MM.1S (cell line): ENCODE data around the gene HEATR5A.
A peak's percentile ranks its signal among the peaks of the same experiment; 100 is the strongest.

Experiments
- DNase-seq: peaks from one replicate; pipeline ENCODE4 v3.0.0-alpha.2; 2015
- H2AFZ ChIP-seq: fragments of 300-600 bp; sonication (generic); 2 replicates; pipeline ENCODE4 v1.6.0; 2016; ENCODE audit warnings: antibody characterized with exemption, low read length
- H3F3A ChIP-seq: fragments of 300-600 bp; sonication (generic); 2 replicates; pipeline ENCODE4 v1.6.1; 2016; ENCODE audit warnings: mild to moderate bottlenecking, antibody characterized with exemption, low read length, moderate library complexity, mixed read lengths; ENCODE audit not compliant: insufficient read depth
- H3K27ac ChIP-seq: fragments of 300-600 bp; sonication (generic); 2 replicates; pipeline ENCODE4 v1.5.1; 2016; ENCODE audit warnings: mild to moderate bottlenecking, low read length
- H3K27me3 ChIP-seq: fragments of 300-600 bp; sonication (generic); replicated peaks from 2 replicates; pipeline ENCODE4 v1.6.0; 2016; ENCODE audit warnings: low read length; ENCODE audit not compliant: insufficient read depth
- H3K36me3 ChIP-seq: fragments of 300-600 bp; sonication (generic); replicated peaks from 2 replicates; pipeline ENCODE4 v1.6.1; 2016; ENCODE audit warnings: mild to moderate bottlenecking, low read length, mixed read lengths; ENCODE audit not compliant: insufficient read depth
- H3K4me1 ChIP-seq: fragments of 300-600 bp; sonication (generic); 2 replicates; pipeline ENCODE4 v1.6.1; 2016; ENCODE audit warnings: low read length, mixed read lengths
- H3K4me2 ChIP-seq: fragments of 300-600 bp; sonication (generic); 2 replicates; pipeline ENCODE4 v1.6.0; 2016; ENCODE audit warnings: low read depth, low read length
- H3K4me3 ChIP-seq: fragments of 300-600 bp; sonication (generic); 2 replicates; pipeline ENCODE4 v1.5.1; 2016; ENCODE audit warnings: low read length, mixed read lengths
- H3K79me2 ChIP-seq: fragments of 300-600 bp; sonication (generic); 2 replicates; pipeline ENCODE4 v1.6.1; 2016; ENCODE audit warnings: mixed run types, low read length, mixed read lengths
- H3K9ac ChIP-seq: fragments of 300-600 bp; sonication (generic); 2 replicates; pipeline ENCODE4 v1.6.1; 2016; ENCODE audit warnings: low read length, mixed read lengths
- H3K9me2 ChIP-seq: fragments of 300-600 bp; sonication (generic); replicated peaks from 2 replicates; pipeline ENCODE4 v1.6.1; 2016; ENCODE audit warnings: mild to moderate bottlenecking, low read length, mixed read lengths; ENCODE audit not compliant: insufficient read depth
- H3K9me3 ChIP-seq: fragments of 300-600 bp; sonication (generic); replicated peaks from 2 replicates; pipeline ENCODE4 v1.6.1; 2016; ENCODE audit warnings: mild to moderate bottlenecking, low read length, mixed read lengths; ENCODE audit not compliant: insufficient read depth
- H4K20me1 ChIP-seq: fragments of 300-600 bp; sonication (generic); 2 replicates; pipeline ENCODE4 v1.6.1; 2016; ENCODE audit warnings: mild to moderate bottlenecking, low read length, moderate library complexity, mixed read lengths; ENCODE audit not compliant: insufficient read depth
- EZH2 ChIP-seq: fragments of 300-600 bp; sonication (generic); optimal IDR thresholded peaks from 2 replicates; pipeline ENCODE3; 2017; ENCODE audit warnings: low read depth, mild to moderate bottlenecking, antibody characterized with exemption, low read length, mixed read lengths
- EZH2phosphoT487 ChIP-seq: fragments of 300-600 bp; sonication (generic); IDR thresholded peaks from 2 replicates; pipeline ENCODE4 v1.6.1; 2018; ENCODE audit warnings: antibody characterized with exemption, low read length
- TF ChIP-seq, protein P1 (sequence below): fragments of 300-600 bp; sonication (generic); IDR thresholded peaks from 2 replicates; pipeline ENCODE4 v1.5.1; 2016; ENCODE audit warnings: antibody characterized with exemption, low read length, mixed read lengths

The HEATR5A gene

DNA sequence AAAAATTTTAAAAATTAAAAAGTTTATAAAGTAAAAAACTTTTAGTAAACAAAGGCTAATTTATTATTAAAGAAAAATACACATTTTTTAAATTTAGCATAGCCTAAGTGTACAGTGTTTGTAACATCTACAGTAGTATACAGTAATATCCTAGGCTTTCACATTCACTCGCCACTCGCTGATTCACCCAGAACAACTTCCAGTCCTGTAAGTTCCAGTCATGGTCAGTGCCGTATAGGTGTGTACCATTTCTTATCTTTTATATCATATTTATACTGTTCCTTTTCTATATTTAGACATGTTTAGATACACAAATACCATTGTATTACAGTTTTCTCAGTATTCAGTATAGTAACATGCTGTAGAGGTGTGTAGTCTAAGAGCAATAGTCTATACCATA, 28.9 kb downstream of the HEATR5A start:
- Histone ChIP-seq H3K79me2 (no peaks in the 10 kb centered on the region), H3K4me1 (peaks cover 6% of the 10 kb centered on the region; the same call in 1 of the 2 replicates), H3K4me2 (no peak overlapping the region), H3K9ac (no peak overlapping the region), H3K27ac (no peak overlapping the region), H3F3A (no peaks in the 10 kb centered on the region), H4K20me1 (no peaks in the 10 kb centered on the region), H3K36me3 (no peaks in the 10 kb centered on the region), H2AFZ (no peak overlapping the region), H3K9me3 (no peaks in the 10 kb centered on the region), H3K27me3 (no peaks in the 10 kb centered on the region), H3K9me2 (no peaks in the 10 kb centered on the region), H3K4me3 (no peak overlapping the region)
- DNase-seq = no peak
- TF ChIP-seq, protein P1, sequence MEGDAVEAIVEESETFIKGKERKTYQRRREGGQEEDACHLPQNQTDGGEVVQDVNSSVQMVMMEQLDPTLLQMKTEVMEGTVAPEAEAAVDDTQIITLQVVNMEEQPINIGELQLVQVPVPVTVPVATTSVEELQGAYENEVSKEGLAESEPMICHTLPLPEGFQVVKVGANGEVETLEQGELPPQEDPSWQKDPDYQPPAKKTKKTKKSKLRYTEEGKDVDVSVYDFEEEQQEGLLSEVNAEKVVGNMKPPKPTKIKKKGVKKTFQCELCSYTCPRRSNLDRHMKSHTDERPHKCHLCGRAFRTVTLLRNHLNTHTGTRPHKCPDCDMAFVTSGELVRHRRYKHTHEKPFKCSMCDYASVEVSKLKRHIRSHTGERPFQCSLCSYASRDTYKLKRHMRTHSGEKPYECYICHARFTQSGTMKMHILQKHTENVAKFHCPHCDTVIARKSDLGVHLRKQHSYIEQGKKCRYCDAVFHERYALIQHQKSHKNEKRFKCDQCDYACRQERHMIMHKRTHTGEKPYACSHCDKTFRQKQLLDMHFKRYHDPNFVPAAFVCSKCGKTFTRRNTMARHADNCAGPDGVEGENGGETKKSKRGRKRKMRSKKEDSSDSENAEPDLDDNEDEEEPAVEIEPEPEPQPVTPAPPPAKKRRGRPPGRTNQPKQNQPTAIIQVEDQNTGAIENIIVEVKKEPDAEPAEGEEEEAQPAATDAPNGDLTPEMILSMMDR = no peak
- no peak for TF ChIP-seq EZH2phosphoT487
- no peak for TF ChIP-seq EZH2

DNA sequence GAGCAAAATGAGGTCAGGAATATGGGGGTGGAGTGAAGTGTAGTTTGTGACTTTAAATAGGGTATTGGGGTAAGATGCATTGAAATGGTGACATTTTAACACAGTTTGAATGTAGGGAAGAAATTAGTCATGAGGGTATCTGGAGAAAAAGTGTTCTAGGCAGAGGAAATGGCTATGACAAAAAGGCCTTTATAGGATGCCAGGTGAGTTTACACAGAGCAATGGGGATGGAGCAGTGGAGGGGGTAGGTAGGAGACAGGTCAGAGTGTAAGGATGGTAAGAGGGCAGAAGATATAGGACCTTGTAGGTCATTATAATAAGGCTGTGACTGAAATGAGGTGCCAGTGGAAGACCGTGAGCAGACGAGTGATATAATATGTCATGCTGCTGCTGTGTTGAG, 30.4 kb downstream of the HEATR5A start:
- Histone ChIP-seq H2AFZ (no peak overlapping the region), H3K9ac (no peak overlapping the region), H4K20me1 (no peaks in the 10 kb centered on the region), H3K4me1 (peaks cover 6% of the 10 kb centered on the region; the same call in 1 of the 2 replicates), H3K36me3 (no peaks in the 10 kb centered on the region), H3K4me2 (no peak overlapping the region), H3K9me3 (no peaks in the 10 kb centered on the region), H3K27me3 (no peaks in the 10 kb centered on the region), H3F3A (no peaks in the 10 kb centered on the region), H3K27ac (no peak overlapping the region), H3K79me2 (no peaks in the 10 kb centered on the region), H3K4me3 (no peak overlapping the region), H3K9me2 (no peaks in the 10 kb centered on the region)
- DNase-seq = no peak
- TF ChIP-seq EZH2 (no peak), EZH2phosphoT487 (no peak)

DNA sequence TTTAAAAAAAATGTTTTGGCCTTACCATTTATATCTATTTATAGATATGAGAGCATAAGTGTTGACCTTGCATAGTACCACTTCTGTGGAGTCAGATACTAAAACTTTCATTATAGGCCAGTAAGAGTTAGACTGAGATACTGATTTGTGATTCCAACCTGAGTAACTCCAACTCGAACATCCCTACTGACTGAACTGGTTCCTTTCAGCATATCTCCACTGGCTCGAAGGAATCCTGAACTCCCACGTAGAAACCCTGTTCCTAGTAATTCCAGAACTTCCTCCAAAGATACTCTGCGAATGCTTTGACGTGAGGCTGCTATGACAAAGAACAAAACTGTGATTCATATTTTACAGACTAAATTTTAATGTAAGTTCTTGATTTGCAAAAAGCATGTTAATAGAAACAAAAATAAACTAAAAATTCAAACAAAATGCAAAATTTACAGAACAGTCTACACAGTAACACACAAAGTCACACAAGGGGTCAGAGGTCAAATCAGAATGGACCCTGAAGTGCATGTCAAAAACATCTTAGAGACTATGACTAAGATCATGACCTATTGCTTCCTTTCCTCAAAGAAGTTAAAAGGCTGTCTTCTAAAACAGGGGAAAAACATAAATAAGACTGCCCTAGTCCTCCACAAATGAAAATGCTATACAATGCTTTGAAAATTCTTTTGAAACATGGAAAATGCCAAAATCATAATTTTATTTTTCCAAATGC, 31.5 kb downstream of the HEATR5A start:
- peaks cover 6% of the 10 kb centered on the region; the same call in 1 of the 2 replicates for H3K4me1 ChIP-seq
- no peaks in the 10 kb centered on the region for H4K20me1 ChIP-seq
- H3K27me3 ChIP-seq = no peaks in the 10 kb centered on the region
- no peak overlapping the region for H3K9ac ChIP-seq
- H3K79me2 ChIP-seq = no peaks in the 10 kb centered on the region
- no peaks in the 10 kb centered on the region for H3K9me2 ChIP-seq
- H3K9me3 ChIP-seq = no peaks in the 10 kb centered on the region
- TF ChIP-seq EZH2 (no peak), EZH2phosphoT487 (no peak)
- TF ChIP-seq, protein P1 = no peak
- H3K4me3 ChIP-seq = no peak overlapping the region
- no peak overlapping the region for H3K27ac ChIP-seq
- H2AFZ ChIP-seq = no peak overlapping the region
- H3K4me2 ChIP-seq = no peak overlapping the region
- H3K36me3 ChIP-seq = no peaks in the 10 kb centered on the region
- H3F3A ChIP-seq = no peaks in the 10 kb centered on the region
- peak; percentile 14 for DNase-seq

- H3K9me3 ChIP-seq = no peaks in the 10 kb centered on the region
- no peaks in the 10 kb centered on the region for H3K27me3 ChIP-seq
Observed at GRCh38 chr14:31387091-31387490, 33.3 kb downstream of the HEATR5A start.

More at GRCh38 chr14:31387091-31387490, 33.3 kb downstream of the HEATR5A start:
- no peak overlapping the region for H3K4me3 ChIP-seq
- H3K9me2 ChIP-seq = no peaks in the 10 kb centered on the region
- TF ChIP-seq EZH2 = no peak
- TF ChIP-seq, protein P1 = no peak
- TF ChIP-seq EZH2phosphoT487 = no peak
- H4K20me1 ChIP-seq = no peaks in the 10 kb centered on the region
- H3K9ac ChIP-seq = no peak overlapping the region
- H3K79me2 ChIP-seq = no peaks in the 10 kb centered on the region
- H3K4me1 ChIP-seq = peaks cover 6% of the 10 kb centered on the region; the same call in 1 of the 2 replicates
- H3K4me2 ChIP-seq = no peak overlapping the region
- DNase-seq = no peak
- H3K36me3 ChIP-seq = no peaks in the 10 kb centered on the region
- no peak overlapping the region for H3K27ac ChIP-seq
- H2AFZ ChIP-seq = no peak overlapping the region
- no peaks in the 10 kb centered on the region for H3F3A ChIP-seq
